GM23338 (cell line): Measurements from ENCODE around the gene MYH15. TPM values are rescaled to one million over a fixed set of nuclear protein-coding genes. Genes with fewer than 3 reads are reported as not detected.

Source experiments
- ATAC-seq: fragments of 200-7000 bp; cut with Tn5 transposase; 3 replicates; pipeline ENCODE4 v1.9.1; 2020
- DNase-seq: peaks from one replicate; pipeline ENCODE4 v3.0.0-alpha.2; 2015; ENCODE audit warnings: low spot score
- H2AFZ ChIP-seq: fragments of 200-600 bp; sonication (generic); 2 replicates; pipeline ENCODE4 v1.8.0; 2016; ENCODE audit warnings: antibody characterized with exemption, mild to moderate bottlenecking, moderate library complexity
- H3F3A ChIP-seq: fragments of 200-600 bp; sonication (generic); replicated peaks from 2 replicates; pipeline ENCODE4 v1.8.0; 2017; ENCODE audit warnings: antibody characterized with exemption, mixed run types, low read depth
- H3K27ac ChIP-seq: fragments of 200-600 bp; sonication (generic); 2 replicates; pipeline ENCODE4 v1.6.1; 2016; ENCODE audit warnings: low read depth
- H3K27me3 ChIP-seq: fragments of 200-600 bp; sonication (generic); 2 replicates; pipeline ENCODE4 v1.8.0; 2016; ENCODE audit warnings: mild to moderate bottlenecking, mixed run types, moderate library complexity; ENCODE audit not compliant: insufficient read depth
- H3K36me3 ChIP-seq: fragments of 200-600 bp; sonication (generic); 2 replicates; pipeline ENCODE4 v1.8.0; 2016; ENCODE audit warnings: mild to moderate bottlenecking; ENCODE audit not compliant: insufficient read depth
- H3K4me1 ChIP-seq: fragments of 200-600 bp; sonication (generic); 2 replicates; pipeline ENCODE4 v1.8.0; 2016; ENCODE audit warnings: mild to moderate bottlenecking, moderate library complexity; ENCODE audit not compliant: insufficient read depth
- H3K4me2 ChIP-seq: fragments of 200-600 bp; sonication (generic); 2 replicates; pipeline ENCODE4 v1.7.1; 2017; ENCODE audit warnings: mixed run types
- H3K4me3 ChIP-seq: fragments of 200-600 bp; sonication (generic); 2 replicates; pipeline ENCODE4 v1.6.1; 2016; ENCODE audit warnings: mixed run types
- H3K79me2 ChIP-seq: fragments of 200-600 bp; sonication (generic); replicated peaks from 2 replicates; pipeline ENCODE4 v1.8.0; 2017; ENCODE audit warnings: mild to moderate bottlenecking; ENCODE audit not compliant: insufficient read depth
- H3K9me2 ChIP-seq: fragments of 200-600 bp; sonication (generic); 2 replicates; pipeline ENCODE4 v1.8.0; 2017; ENCODE audit not compliant: insufficient read depth
- H4K20me1 ChIP-seq: fragments of 200-600 bp; sonication (generic); replicated peaks from 2 replicates; pipeline ENCODE4 v1.8.0; 2017; ENCODE audit warnings: mild to moderate bottlenecking; ENCODE audit not compliant: insufficient read depth
- H3K27ac Mint-ChIP-seq: 2 replicates; pipeline ENCODE4 v1.8.0; 2020; ENCODE audit warnings: inconsistent platforms, mild to moderate bottlenecking, moderate library complexity, mixed read lengths
- H3K27me3 Mint-ChIP-seq: 3 replicates; pipeline ENCODE4 v1.8.0; 2022; ENCODE audit warnings: low read depth, mild to moderate bottlenecking, moderate library complexity, mixed read lengths, inconsistent platforms; ENCODE audit not compliant: insufficient read depth, poor library complexity
- H3K36me3 Mint-ChIP-seq: 3 replicates; pipeline ENCODE4 v1.8.0; 2021; ENCODE audit warnings: low read depth, mild to moderate bottlenecking, inconsistent platforms, moderate library complexity, mixed read lengths
- H3K4me1 Mint-ChIP-seq: 3 replicates; pipeline ENCODE4 v1.8.0; 2020; ENCODE audit warnings: mild to moderate bottlenecking, inconsistent platforms, mixed read lengths
- H3K4me3 Mint-ChIP-seq: 3 replicates; pipeline ENCODE4 v1.8.0; 2021; ENCODE audit warnings: moderate library complexity, mild to moderate bottlenecking, inconsistent platforms, mixed read lengths
- H3K9me3 Mint-ChIP-seq: 3 replicates; pipeline ENCODE4 v1.8.0; 2020; ENCODE audit warnings: moderate library complexity, mild to moderate bottlenecking, inconsistent platforms, mixed read lengths
- CREB1 ChIP-seq: fragments of 250-450 bp; sonication (Bioruptor Pico); IDR thresholded peaks from 2 replicates; pipeline ENCODE4 v1.5.0; 2020; ENCODE audit warnings: low read depth, mild to moderate bottlenecking, moderate library complexity
- EZH2 ChIP-seq: fragments of 200-600 bp; sonication (generic); IDR thresholded peaks from one replicate; pipeline ENCODE4 v1.8.0; 2017; ENCODE audit warnings: antibody characterized with exemption, mild to moderate bottlenecking, low read depth; ENCODE audit not compliant: unreplicated experiment
- EZH2phosphoT487 ChIP-seq: fragments of 200-600 bp; sonication (generic); IDR thresholded peaks from one replicate; pipeline ENCODE4 v1.8.1; 2018; ENCODE audit warnings: antibody characterized with exemption; ENCODE audit not compliant: unreplicated experiment
- JUNB ChIP-seq: IDR thresholded peaks from one replicate; pipeline ENCODE4 v1.6.1; 2016; ENCODE audit warnings: antibody characterized with exemption; ENCODE audit not compliant: unreplicated experiment
- POLR2AphosphoS5 ChIP-seq: IDR thresholded peaks from 2 replicates; pipeline ENCODE4 v1.6.1; 2016; ENCODE audit warnings: antibody characterized with exemption, low read depth
- STAT1 ChIP-seq: IDR thresholded peaks from one replicate; pipeline ENCODE4 v1.6.1; 2016; ENCODE audit warnings: antibody characterized with exemption; ENCODE audit not compliant: unreplicated experiment
- ZNF114 ChIP-seq: fragments of 250-450 bp; sonication (Bioruptor Pico); IDR thresholded peaks from 2 replicates; pipeline ENCODE4 v1.5.0; 2020; ENCODE audit warnings: mild to moderate bottlenecking, moderate library complexity
- polyA plus RNA-seq: library from polyadenylated mRNA; unstranded; fragments of >200 nt; fragmentation: Nextera tagmentation; extraction: Ambion mirVana; gene quantifications from 2 replicates; pipeline ENCODE4 v1.2.1, GENCODE V29; 2016
- total RNA-seq: library from RNA; depleted of rRNA; stranded (reverse); fragments of >200 nt; shearing (Covaris generic); gene quantifications from 2 replicates; pipeline ENCODE4 v1.2.3, GENCODE V29; 2014
- TF ChIP-seq, protein P1 (sequence below): IDR thresholded peaks from one replicate; pipeline ENCODE4 v1.6.1; 2018; ENCODE audit warnings: antibody characterized with exemption; ENCODE audit not compliant: unreplicated experiment
- TF ChIP-seq, protein P2 (sequence below): IDR thresholded peaks from 2 replicates; pipeline ENCODE4 v1.6.1; 2016; ENCODE audit warnings: antibody characterized with exemption

The MYH15 gene
- total and polyA plus RNA-seq, 2 experiments from 2014 or later = 0.07 TPM; not detected in 1

DNA sequence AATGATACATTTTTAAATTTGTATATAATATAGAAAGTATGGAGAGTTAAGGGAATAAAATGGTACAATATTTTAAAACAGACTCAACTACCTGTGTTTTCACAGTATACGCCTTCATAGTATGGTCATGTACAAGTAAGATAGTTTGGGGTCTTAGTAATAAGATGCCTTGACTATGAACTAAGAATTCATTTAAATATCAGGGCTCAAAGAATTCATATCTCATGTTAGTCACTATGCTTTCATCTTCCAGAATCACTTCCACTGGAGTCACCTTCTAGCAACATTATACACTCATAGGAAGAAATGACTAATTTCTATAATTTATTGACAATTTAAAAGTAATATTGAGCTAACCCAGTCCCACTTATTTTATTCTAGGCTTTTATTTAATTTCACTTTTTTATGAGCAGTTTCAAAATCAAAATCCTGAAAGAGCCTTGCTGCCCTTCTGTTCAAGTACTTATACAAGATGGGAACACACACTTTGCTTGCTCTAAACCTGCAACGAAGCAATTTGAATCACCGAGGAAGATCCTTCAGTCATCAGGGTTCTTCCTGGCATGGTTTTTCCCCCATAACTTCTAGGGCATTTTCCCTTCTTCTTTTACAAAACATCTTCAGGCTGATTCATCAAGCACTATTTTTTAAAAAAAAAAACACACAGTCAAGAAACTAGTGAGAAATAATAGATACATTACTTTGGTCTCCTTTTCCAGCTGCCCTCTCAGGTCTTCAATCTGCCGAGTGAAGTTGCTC is 94.1 kb downstream of the MYH15 start (continued):
- TF ChIP-seq, protein P1, sequence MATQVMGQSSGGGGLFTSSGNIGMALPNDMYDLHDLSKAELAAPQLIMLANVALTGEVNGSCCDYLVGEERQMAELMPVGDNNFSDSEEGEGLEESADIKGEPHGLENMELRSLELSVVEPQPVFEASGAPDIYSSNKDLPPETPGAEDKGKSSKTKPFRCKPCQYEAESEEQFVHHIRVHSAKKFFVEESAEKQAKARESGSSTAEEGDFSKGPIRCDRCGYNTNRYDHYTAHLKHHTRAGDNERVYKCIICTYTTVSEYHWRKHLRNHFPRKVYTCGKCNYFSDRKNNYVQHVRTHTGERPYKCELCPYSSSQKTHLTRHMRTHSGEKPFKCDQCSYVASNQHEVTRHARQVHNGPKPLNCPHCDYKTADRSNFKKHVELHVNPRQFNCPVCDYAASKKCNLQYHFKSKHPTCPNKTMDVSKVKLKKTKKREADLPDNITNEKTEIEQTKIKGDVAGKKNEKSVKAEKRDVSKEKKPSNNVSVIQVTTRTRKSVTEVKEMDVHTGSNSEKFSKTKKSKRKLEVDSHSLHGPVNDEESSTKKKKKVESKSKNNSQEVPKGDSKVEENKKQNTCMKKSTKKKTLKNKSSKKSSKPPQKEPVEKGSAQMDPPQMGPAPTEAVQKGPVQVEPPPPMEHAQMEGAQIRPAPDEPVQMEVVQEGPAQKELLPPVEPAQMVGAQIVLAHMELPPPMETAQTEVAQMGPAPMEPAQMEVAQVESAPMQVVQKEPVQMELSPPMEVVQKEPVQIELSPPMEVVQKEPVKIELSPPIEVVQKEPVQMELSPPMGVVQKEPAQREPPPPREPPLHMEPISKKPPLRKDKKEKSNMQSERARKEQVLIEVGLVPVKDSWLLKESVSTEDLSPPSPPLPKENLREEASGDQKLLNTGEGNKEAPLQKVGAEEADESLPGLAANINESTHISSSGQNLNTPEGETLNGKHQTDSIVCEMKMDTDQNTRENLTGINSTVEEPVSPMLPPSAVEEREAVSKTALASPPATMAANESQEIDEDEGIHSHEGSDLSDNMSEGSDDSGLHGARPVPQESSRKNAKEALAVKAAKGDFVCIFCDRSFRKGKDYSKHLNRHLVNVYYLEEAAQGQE = no peak
- TF ChIP-seq CREB1 (no peak), EZH2phosphoT487 (no peak), STAT1 (no peak), POLR2AphosphoS5 (no peak), EZH2 (no peak), JUNB (no peak)
- TF ChIP-seq, protein P2, sequence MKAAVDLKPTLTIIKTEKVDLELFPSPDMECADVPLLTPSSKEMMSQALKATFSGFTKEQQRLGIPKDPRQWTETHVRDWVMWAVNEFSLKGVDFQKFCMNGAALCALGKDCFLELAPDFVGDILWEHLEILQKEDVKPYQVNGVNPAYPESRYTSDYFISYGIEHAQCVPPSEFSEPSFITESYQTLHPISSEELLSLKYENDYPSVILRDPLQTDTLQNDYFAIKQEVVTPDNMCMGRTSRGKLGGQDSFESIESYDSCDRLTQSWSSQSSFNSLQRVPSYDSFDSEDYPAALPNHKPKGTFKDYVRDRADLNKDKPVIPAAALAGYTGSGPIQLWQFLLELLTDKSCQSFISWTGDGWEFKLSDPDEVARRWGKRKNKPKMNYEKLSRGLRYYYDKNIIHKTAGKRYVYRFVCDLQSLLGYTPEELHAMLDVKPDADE = no peak

DNA sequence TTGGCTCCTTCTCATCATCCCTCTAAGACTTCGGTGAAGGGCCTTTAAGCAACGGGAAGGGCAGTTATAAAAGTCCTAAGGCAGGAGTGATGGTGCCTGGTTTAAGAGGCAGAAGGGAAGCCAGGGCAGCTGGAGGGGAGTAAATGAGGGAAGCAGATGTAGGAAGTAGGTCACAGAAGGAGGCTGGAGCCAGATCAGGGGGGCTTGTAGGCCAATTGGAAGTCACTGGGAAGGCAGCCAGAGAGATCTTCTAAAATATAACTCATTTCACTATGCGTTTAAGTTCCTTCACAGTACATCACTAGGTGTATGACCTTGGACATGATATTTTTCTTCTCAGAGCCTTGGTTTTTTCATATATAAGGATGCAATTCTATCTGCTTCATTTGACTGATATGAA is 94.7 kb downstream of the MYH15 start:
- H3K9me3 Mint-ChIP-seq = no peaks in the 10 kb centered on the region
- ATAC-seq (no peak), DNase-seq (no peak)
- Histone ChIP-seq H4K20me1 (no peaks in the 10 kb centered on the region), H3K27me3 (no peaks in the 10 kb centered on the region), H3F3A (no peaks in the 10 kb centered on the region), H3K79me2 (no peaks in the 10 kb centered on the region), H3K4me2 (no peak overlapping the region), H3K27ac (no peak overlapping the region), H3K4me3 (no peak overlapping the region), H3K4me1 (no peaks in the 10 kb centered on the region), H3K36me3 (no peaks in the 10 kb centered on the region), H3K9me2 (peaks cover 4% of the 10 kb centered on the region), H2AFZ (peak overlapping the region; percentile 66; the same call in 1 of the 2 replicates)
- H3K36me3 Mint-ChIP-seq = no peaks in the 10 kb centered on the region
- H3K4me3 Mint-ChIP-seq = no peak overlapping the region
- H3K27me3 Mint-ChIP-seq = no peaks in the 10 kb centered on the region
- no peak overlapping the region for H3K27ac Mint-ChIP-seq
- H3K4me1 Mint-ChIP-seq = no peaks in the 10 kb centered on the region
- TF ChIP-seq ZNF114 (CRISPR knock-in tag) (no peak), EZH2phosphoT487 (no peak)
- TF ChIP-seq, protein P1 = no peak
